Kasumi-1 (cell line): ENCODE data around the gene PRRG3.

Experiments
- DNase-seq, 2 experiments: peaks; one replicate each; lab custom pipeline; 2025; lab: John Stamatoyannopoulos, UW

PRRG3 gene

GRCh38 chrX:151743651-151744470 is 48.6 kb downstream of the PRRG3 start:
- no peak for DNase-seq

- DNase-seq, result no peak
Observed at GRCh38 chrX:151745651-151746050, 50.4 kb downstream of the PRRG3 start.

- no peak for DNase-seq
Observed at GRCh38 chrX:151746502-151746901, 51.2 kb downstream of the PRRG3 start.

- DNase-seq, result no peak
Observed at GRCh38 chrX:151750511-151750910, 55.3 kb downstream of the PRRG3 start.

- DNase-seq, result no peak
Observed at GRCh38 chrX:151752847-151753246, 57.6 kb downstream of the PRRG3 start.

- DNase-seq, result peak; percentile 5 to 12
Observed at GRCh38 chrX:151753313-151754046, 58.2 kb downstream of the PRRG3 start.

- no peak for DNase-seq
Observed at GRCh38 chrX:151754047-151754429, 58.8 kb downstream of the PRRG3 start.

GRCh38 chrX:151754641-151755215 is 59.5 kb downstream of the PRRG3 start:
- peak; percentile 6 to 13 for DNase-seq
